Measurements from ENCODE around the gene SLCO1B1. TPM values are rescaled to one million over a fixed set of nuclear protein-coding genes. Genes with fewer than 3 reads are reported as not detected.

Gene SLCO1B1
- total and polyA plus RNA-seq, 2 experiments from 2014 or later, result 0.24 to 0.50 TPM

- H3K27me3 ChIP-seq (ENCODE audit: insufficient read depth), result no peaks in the 10 kb centered on the region
- H3K4me3 ChIP-seq, result no peak overlapping the region
- Mint-ChIP-seq H3K27ac (no peak overlapping the region), H3K36me3 (ENCODE audit: low read depth) (no peaks in the 10 kb centered on the region), H3K4me3 (no peak overlapping the region), H3K4me1 (no peaks in the 10 kb centered on the region), H3K9me3 (no peaks in the 10 kb centered on the region), H3K27me3 (ENCODE audit: insufficient read depth, low read depth, poor library complexity) (no peaks in the 10 kb centered on the region)
- ATAC-seq, result no peak
- no peaks in the 10 kb centered on the region for H3K9me2 ChIP-seq (ENCODE audit: insufficient read depth)
- no peak for DNase-seq (ENCODE audit: low spot score)
- peaks cover 5% of the 10 kb centered on the region; the same call in 1 of the 2 replicates for H3K4me1 ChIP-seq (ENCODE audit: insufficient read depth)
- H2AFZ ChIP-seq, result no peak overlapping the region
- no peaks in the 10 kb centered on the region for H3K36me3 ChIP-seq (ENCODE audit: insufficient read depth)
- TF ChIP-seq STAT1 (IDR thresholded peaks at IDR 0.05; ENCODE audit: unreplicated experiment), result no peak
- no peak for TF ChIP-seq EZH2 (IDR thresholded peaks at IDR 0.05; ENCODE audit: low read depth, unreplicated experiment)
- TF ChIP-seq CREB1 (CRISPR knock-in tag; IDR thresholded peaks at IDR 0.05; ENCODE audit: low read depth), result no peak
- TF ChIP-seq, protein P1, sequence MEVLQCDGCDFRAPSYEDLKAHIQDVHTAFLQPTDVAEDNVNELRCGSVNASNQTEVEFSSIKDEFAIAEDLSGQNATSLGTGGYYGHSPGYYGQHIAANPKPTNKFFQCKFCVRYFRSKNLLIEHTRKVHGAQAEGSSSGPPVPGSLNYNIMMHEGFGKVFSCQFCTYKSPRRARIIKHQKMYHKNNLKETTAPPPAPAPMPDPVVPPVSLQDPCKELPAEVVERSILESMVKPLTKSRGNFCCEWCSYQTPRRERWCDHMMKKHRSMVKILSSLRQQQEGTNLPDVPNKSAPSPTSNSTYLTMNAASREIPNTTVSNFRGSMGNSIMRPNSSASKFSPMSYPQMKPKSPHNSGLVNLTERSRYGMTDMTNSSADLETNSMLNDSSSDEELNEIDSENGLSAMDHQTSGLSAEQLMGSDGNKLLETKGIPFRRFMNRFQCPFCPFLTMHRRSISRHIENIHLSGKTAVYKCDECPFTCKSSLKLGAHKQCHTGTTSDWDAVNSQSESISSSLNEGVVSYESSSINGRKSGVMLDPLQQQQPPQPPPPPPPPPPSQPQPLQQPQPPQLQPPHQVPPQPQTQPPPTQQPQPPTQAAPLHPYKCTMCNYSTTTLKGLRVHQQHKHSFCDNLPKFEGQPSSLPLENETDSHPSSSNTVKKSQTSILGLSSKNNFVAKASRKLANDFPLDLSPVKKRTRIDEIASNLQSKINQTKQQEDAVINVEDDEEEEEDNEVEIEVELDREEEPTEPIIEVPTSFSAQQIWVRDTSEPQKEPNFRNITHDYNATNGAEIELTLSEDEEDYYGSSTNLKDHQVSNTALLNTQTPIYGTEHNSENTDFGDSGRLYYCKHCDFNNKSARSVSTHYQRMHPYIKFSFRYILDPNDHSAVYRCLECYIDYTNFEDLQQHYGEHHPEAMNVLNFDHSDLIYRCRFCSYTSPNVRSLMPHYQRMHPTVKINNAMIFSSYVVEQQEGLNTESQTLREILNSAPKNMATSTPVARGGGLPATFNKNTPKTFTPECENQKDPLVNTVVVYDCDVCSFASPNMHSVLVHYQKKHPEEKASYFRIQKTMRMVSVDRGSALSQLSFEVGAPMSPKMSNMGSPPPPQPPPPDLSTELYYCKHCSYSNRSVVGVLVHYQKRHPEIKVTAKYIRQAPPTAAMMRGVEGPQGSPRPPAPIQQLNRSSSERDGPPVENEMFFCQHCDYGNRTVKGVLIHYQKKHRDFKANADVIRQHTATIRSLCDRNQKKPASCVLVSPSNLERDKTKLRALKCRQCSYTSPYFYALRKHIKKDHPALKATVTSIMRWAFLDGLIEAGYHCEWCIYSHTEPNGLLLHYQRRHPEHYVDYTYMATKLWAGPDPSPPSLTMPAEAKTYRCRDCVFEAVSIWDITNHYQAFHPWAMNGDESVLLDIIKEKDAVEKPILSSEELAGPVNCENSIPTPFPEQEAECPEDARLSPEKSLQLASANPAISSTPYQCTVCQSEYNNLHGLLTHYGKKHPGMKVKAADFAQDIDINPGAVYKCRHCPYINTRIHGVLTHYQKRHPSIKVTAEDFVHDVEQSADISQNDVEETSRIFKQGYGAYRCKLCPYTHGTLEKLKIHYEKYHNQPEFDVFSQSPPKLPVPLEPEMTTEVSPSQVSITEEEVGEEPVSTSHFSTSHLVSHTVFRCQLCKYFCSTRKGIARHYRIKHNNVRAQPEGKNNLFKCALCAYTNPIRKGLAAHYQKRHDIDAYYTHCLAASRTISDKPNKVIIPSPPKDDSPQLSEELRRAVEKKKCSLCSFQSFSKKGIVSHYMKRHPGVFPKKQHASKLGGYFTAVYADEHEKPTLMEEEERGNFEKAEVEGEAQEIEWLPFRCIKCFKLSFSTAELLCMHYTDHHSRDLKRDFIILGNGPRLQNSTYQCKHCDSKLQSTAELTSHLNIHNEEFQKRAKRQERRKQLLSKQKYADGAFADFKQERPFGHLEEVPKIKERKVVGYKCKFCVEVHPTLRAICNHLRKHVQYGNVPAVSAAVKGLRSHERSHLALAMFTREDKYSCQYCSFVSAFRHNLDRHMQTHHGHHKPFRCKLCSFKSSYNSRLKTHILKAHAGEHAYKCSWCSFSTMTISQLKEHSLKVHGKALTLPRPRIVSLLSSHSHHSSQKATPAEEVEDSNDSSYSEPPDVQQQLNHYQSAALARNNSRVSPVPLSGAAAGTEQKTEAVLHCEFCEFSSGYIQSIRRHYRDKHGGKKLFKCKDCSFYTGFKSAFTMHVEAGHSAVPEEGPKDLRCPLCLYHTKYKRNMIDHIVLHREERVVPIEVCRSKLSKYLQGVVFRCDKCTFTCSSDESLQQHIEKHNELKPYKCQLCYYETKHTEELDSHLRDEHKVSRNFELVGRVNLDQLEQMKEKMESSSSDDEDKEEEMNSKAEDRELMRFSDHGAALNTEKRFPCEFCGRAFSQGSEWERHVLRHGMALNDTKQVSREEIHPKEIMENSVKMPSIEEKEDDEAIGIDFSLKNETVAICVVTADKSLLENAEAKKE (CRISPR knock-in tag; IDR thresholded peaks at IDR 0.05), result no peak
- no peak for TF ChIP-seq POLR2AphosphoS5 (IDR thresholded peaks at IDR 0.05; ENCODE audit: low read depth)
- TF ChIP-seq, protein P2, sequence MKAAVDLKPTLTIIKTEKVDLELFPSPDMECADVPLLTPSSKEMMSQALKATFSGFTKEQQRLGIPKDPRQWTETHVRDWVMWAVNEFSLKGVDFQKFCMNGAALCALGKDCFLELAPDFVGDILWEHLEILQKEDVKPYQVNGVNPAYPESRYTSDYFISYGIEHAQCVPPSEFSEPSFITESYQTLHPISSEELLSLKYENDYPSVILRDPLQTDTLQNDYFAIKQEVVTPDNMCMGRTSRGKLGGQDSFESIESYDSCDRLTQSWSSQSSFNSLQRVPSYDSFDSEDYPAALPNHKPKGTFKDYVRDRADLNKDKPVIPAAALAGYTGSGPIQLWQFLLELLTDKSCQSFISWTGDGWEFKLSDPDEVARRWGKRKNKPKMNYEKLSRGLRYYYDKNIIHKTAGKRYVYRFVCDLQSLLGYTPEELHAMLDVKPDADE (IDR thresholded peaks at IDR 0.05), result no peak
- TF ChIP-seq REST (IDR thresholded peaks at IDR 0.05; ENCODE audit: unreplicated experiment), result no peak
- no peak overlapping the region for H3K4me2 ChIP-seq
- H4K20me1 ChIP-seq (replicated peaks; ENCODE audit: insufficient read depth), result no peaks in the 10 kb centered on the region
- H3K27ac ChIP-seq (ENCODE audit: low read depth), result no peak overlapping the region
- H3F3A ChIP-seq (replicated peaks; ENCODE audit: low read depth), result no peaks in the 10 kb centered on the region
- H3K79me2 ChIP-seq (replicated peaks; ENCODE audit: insufficient read depth), result 0 out of 2 replicates have a peak, but pooled peaks cover 6% of the 10 kb centered on the region
These were observed 90.1 kb downstream of the SLCO1B1 start for GRCh38 chr12:21221072-21221471.

Data from GM23338 (cell line).